Lower leg skin (tissue), 4 donors: ENCODE data around the gene ALG6. TPM values are rescaled to one million over a fixed set of nuclear protein-coding genes. Genes with fewer than 3 reads are reported as not detected.
"Not testable (repeated sequence)": the region's sequence is repeated elsewhere in the genome, so short reads cannot be mapped to it uniquely, and the experiment has no call there.

Experiments
- DNase-seq, 2 donors: peaks; one replicate each; pipeline ENCODE4 v3.0.0-alpha.2; 2019; ENCODE audit warnings: low spot score in 2 of 2
- H3K4me3 ChIP-seq: fragments of 200-600 bp; sonication (generic); 2 replicates; pipeline ENCODE4 v1.5.1; 2017; ENCODE audit warnings: mild to moderate bottlenecking, low read depth; ENCODE audit not compliant: poor library complexity, severe bottlenecking
- POLR2A ChIP-seq, 2 donors: fragments of 450-650 bp; IDR thresholded peaks; one replicate each; pipeline ENCODE4 v1.6.1; 2016 to 2017; ENCODE audit warnings: antibody characterized with exemption in 2 of 2, mild to moderate bottlenecking in 1 of 2, moderate library complexity in 1 of 2
- WGBS, 2 donors: methylation state at CpG; one replicate each; pipeline ENCODE4 v1.1.5; 2018; 5-methylcytosine and 5-hydroxymethylcytosine counted together
- intact Hi-C: fragments of 100-400 bp; cut with DNase I; formaldehyde crosslinking; loops from one replicate; pipeline ENCODE4 v1.15.0; 2023; ENCODE audit warnings: low total_unique reads
- total RNA-seq, 4 donors: library from RNA; depleted of rRNA; stranded (reverse); fragments of >200 nt; gene quantifications; one replicate each; pipeline ENCODE4 v1.1.0, GENCODE V29; 2016
- TF ChIP-seq, protein P1 (sequence below), 3 donors: fragments of 450-650 bp; IDR thresholded peaks; one replicate each; pipeline ENCODE4 v1.5.1; 2016; ENCODE audit warnings: antibody characterized with exemption in 3 of 3, mild to moderate bottlenecking in 3 of 3, moderate library complexity in 2 of 3

ALG6 gene
- total RNA-seq, 4 donors from 2014 or later, result 8.4 to 14.7 (median 12.3) TPM

DNA sequence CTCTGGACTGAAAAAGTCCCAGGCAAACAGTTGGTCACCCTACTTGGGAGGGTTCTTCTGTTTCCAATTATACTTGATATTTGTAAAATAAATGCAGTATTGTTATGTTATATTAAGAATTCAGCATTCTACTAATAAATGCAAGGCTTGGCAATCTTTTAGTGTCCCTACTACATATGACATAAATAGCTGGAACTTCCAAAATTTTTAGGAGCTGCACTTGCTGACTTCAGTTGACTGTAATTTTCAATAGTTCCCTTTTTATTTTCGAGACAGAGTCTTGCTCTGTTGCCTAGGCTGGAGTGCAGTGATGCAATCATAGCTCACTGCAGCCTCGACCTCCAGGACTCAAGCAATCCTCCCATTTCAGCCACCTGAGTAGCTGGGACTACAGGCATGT lies 25.0 kb upstream of the ALG6 start:
- intact Hi-C loops, result no loop called here
- TF ChIP-seq POLR2A (IDR thresholded peaks at IDR 0.05), result no peak
- TF ChIP-seq, protein P1, sequence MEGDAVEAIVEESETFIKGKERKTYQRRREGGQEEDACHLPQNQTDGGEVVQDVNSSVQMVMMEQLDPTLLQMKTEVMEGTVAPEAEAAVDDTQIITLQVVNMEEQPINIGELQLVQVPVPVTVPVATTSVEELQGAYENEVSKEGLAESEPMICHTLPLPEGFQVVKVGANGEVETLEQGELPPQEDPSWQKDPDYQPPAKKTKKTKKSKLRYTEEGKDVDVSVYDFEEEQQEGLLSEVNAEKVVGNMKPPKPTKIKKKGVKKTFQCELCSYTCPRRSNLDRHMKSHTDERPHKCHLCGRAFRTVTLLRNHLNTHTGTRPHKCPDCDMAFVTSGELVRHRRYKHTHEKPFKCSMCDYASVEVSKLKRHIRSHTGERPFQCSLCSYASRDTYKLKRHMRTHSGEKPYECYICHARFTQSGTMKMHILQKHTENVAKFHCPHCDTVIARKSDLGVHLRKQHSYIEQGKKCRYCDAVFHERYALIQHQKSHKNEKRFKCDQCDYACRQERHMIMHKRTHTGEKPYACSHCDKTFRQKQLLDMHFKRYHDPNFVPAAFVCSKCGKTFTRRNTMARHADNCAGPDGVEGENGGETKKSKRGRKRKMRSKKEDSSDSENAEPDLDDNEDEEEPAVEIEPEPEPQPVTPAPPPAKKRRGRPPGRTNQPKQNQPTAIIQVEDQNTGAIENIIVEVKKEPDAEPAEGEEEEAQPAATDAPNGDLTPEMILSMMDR (IDR thresholded peaks at IDR 0.05), result no peak
- WGBS, 2 donors, result 49 to 53% methylated on average over 2 of the region's 2 CpGs
- H3K4me3 ChIP-seq, result no peak overlapping the region
- no peak for DNase-seq

DNA sequence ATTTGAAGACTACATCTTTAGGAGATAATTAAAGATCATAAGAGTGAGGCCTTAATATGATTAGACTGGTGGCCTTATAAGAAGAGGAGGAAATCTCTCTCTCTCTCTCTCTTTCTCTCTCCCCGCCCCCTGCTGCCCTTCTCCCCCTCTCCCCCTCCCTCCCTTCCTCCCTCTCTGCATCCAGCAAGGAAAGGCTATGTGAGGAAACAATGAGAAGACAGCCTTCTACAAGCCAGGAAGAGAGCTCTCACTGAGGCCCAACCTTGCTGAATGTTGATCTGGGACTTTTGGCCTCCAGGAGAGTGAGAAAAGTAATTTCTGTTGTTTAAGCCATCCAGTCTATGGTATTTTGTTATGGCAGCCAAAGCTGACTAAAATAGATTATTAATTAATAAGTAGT lies 23.5 kb upstream of the ALG6 start:
- no peak overlapping the region for H3K4me3 ChIP-seq
- 42 to 62% methylated on average over 1 of the region's 1 CpG for WGBS, 2 donors
- intact Hi-C loops, result no loop called here
- DNase-seq, result no peak
- TF ChIP-seq, protein P1 (IDR thresholded peaks at IDR 0.05), result no peak
- no peak for TF ChIP-seq POLR2A (IDR thresholded peaks at IDR 0.05)

DNA sequence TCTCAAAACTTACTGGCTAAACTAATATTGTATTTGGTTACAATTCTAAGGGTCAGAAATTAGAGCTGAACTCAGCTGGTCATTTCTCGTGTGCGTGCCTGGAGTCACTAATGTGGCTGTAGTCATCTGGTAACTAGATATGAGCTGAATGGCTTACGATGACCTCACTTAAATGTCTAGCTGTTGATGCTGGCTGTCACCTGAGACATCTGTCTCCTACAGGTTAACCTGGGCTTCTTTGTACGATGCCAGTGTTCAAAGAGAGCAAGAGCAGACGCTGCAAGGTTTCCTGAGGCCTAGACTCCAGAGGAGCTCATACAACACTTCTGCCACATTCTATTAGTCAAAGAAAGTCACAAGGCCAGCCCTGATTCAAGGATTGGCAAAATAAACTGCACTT lies 17.1 kb upstream of the ALG6 start:
- no peak overlapping the region for H3K4me3 ChIP-seq
- intact Hi-C loops, result no loop called here
- no peak for TF ChIP-seq POLR2A (IDR thresholded peaks at IDR 0.05)
- TF ChIP-seq, protein P1 (IDR thresholded peaks at IDR 0.05), result no peak
- WGBS, 2 donors, result 94 to 96% methylated on average over 5 of the region's 5 CpGs
- DNase-seq, result no peak

DNA sequence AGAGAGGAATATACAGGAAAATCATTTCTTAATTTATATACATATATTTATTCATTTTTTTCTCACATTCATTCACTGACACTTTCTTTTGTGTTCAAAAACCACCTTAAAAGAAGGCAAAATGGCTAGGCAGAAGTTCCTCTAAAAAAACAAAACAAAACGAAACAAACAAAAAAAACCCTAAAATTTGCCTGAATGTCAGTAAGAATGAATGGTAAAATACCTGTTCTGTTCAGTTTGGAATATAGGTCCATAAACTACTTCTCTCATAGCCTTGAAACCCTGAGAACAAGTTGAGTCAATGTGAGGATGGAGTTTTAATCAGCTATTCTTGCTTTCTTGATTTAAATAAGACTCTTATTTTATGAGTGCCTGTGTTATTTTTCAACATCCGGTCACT lies 14.7 kb upstream of the ALG6 start:
- no peak for DNase-seq
- TF ChIP-seq POLR2A (IDR thresholded peaks at IDR 0.05), result no peak
- TF ChIP-seq, protein P1 (IDR thresholded peaks at IDR 0.05), result no peak
- 51 to 84% methylated on average over 2 of the region's 2 CpGs for WGBS, 2 donors
- intact Hi-C loops, result no loop called here
- H3K4me3 ChIP-seq, result no peak overlapping the region

- intact Hi-C loops, DNase-seq, H3K4me3 ChIP-seq: not testable (repeated sequence)
- WGBS, 2 donors, result 82 to 86% methylated on average over 2 of the region's 2 CpGs
Observed at GRCh38 chr1:63356234-63356633, 11.2 kb upstream of the ALG6 start.

- TF ChIP-seq, protein P1 (IDR thresholded peaks at IDR 0.05), result no peak
- TF ChIP-seq POLR2A (IDR thresholded peaks at IDR 0.05), result no peak
- no peak overlapping the region for H3K4me3 ChIP-seq
- no peak for DNase-seq
- intact Hi-C loops, result no loop called here
- 88 to 92% methylated on average over 5 of the region's 5 CpGs for WGBS, 2 donors
Observed at GRCh38 chr1:63359561-63359960, 7.9 kb upstream of the ALG6 start.
